Mesothelial cell of epicardium (in vitro differentiated cells): ENCODE measurements around the gene DEPDC5. TPM values are rescaled to one million over a fixed set of nuclear protein-coding genes. Genes with fewer than 3 reads are reported as not detected.

Experiments
- DNase-seq, 2 experiments: peaks; one replicate each; pipeline ENCODE4 v3.0.0; 2021; ENCODE audit warnings: low spot score in 2 of 2; ENCODE audit not compliant: unreplicated experiment in 2 of 2
- H3K27ac Mint-ChIP-seq: 2 replicates; pipeline ENCODE4 v1.8.0; 2021; ENCODE audit warnings: mixed read lengths
- H3K27me3 Mint-ChIP-seq: 2 replicates; pipeline ENCODE4 v1.8.0; 2021; ENCODE audit warnings: low read depth, mixed read lengths
- H3K36me3 Mint-ChIP-seq: 2 replicates; pipeline ENCODE4 v1.8.0; 2021; ENCODE audit warnings: mixed read lengths
- H3K4me1 Mint-ChIP-seq: 2 replicates; pipeline ENCODE4 v1.8.0; 2021; ENCODE audit warnings: mixed read lengths
- H3K4me3 Mint-ChIP-seq: 2 replicates; pipeline ENCODE4 v1.8.0; 2021; ENCODE audit warnings: mild to moderate bottlenecking, moderate library complexity, mixed read lengths
- H3K9me3 Mint-ChIP-seq: 2 replicates; pipeline ENCODE4 v1.8.0; 2021; ENCODE audit warnings: mixed read lengths
- total RNA-seq: library from RNA; stranded (reverse); gene quantifications from 3 replicates; pipeline ENCODE4 v1.2.1, GENCODE V29; 2021
- TF ChIP-seq, protein P1 (sequence below): fragments of 200-600 bp; sonication (generic); IDR thresholded peaks from one replicate; pipeline ENCODE4 v1.5.0; 2021; ENCODE audit warnings: antibody characterized with exemption; ENCODE audit not compliant: unreplicated experiment

Gene DEPDC5
- total RNA-seq, 1 donor from 2014 or later = 38.3 TPM

- TF ChIP-seq, protein P1, sequence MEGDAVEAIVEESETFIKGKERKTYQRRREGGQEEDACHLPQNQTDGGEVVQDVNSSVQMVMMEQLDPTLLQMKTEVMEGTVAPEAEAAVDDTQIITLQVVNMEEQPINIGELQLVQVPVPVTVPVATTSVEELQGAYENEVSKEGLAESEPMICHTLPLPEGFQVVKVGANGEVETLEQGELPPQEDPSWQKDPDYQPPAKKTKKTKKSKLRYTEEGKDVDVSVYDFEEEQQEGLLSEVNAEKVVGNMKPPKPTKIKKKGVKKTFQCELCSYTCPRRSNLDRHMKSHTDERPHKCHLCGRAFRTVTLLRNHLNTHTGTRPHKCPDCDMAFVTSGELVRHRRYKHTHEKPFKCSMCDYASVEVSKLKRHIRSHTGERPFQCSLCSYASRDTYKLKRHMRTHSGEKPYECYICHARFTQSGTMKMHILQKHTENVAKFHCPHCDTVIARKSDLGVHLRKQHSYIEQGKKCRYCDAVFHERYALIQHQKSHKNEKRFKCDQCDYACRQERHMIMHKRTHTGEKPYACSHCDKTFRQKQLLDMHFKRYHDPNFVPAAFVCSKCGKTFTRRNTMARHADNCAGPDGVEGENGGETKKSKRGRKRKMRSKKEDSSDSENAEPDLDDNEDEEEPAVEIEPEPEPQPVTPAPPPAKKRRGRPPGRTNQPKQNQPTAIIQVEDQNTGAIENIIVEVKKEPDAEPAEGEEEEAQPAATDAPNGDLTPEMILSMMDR = no peak
- Mint-ChIP-seq H3K4me3 (no peak overlapping the region), H3K27ac (no peak overlapping the region), H3K9me3 (no peaks in the 10 kb centered on the region), H3K4me1 (peaks cover 27% of the 10 kb centered on the region), H3K36me3 (peaks cover 22% of the 10 kb centered on the region), H3K27me3 (no peaks in the 10 kb centered on the region)
- DNase-seq = no peak
These were observed 138.2 kb downstream of the DEPDC5 start for GRCh38 chr22:31892080-31892433.

- TF ChIP-seq, protein P1 = no peak
These were observed 139.6 kb downstream of the DEPDC5 start for GRCh38 chr22:31893460-31893859.

GRCh38 chr22:31895411-31896123 is 141.7 kb downstream of the DEPDC5 start:
- Mint-ChIP-seq H3K27ac (peak overlapping the region; percentile 87), H3K4me1 (peaks cover 50% of the 10 kb centered on the region), H3K9me3 (no peaks in the 10 kb centered on the region), H3K36me3 (peaks cover 10% of the 10 kb centered on the region), H3K27me3 (no peaks in the 10 kb centered on the region), H3K4me3 (no peak overlapping the region)
- DNase-seq = no peak
- TF ChIP-seq, protein P1 = no peak

More at GRCh38 chr22:31893460-31893859, 139.6 kb downstream of the DEPDC5 start:
- peaks cover 22% of the 10 kb centered on the region for H3K36me3 Mint-ChIP-seq
- H3K9me3 Mint-ChIP-seq = no peaks in the 10 kb centered on the region
- H3K4me1 Mint-ChIP-seq = peaks cover 41% of the 10 kb centered on the region
- no peak for DNase-seq
- H3K27me3 Mint-ChIP-seq = no peaks in the 10 kb centered on the region
- no peak overlapping the region for H3K4me3 Mint-ChIP-seq
- peak overlapping the region; percentile 85 for H3K27ac Mint-ChIP-seq

GRCh38 chr22:31896472-31896871 is 142.7 kb downstream of the DEPDC5 start:
- TF ChIP-seq, protein P1 = no peak
- Mint-ChIP-seq H3K36me3 (peaks cover 6% of the 10 kb centered on the region), H3K27ac (peak overlapping the region; percentile 75), H3K27me3 (no peaks in the 10 kb centered on the region), H3K9me3 (no peaks in the 10 kb centered on the region), H3K4me1 (peaks cover 49% of the 10 kb centered on the region), H3K4me3 (no peak overlapping the region)
- no peak for DNase-seq

DNA sequence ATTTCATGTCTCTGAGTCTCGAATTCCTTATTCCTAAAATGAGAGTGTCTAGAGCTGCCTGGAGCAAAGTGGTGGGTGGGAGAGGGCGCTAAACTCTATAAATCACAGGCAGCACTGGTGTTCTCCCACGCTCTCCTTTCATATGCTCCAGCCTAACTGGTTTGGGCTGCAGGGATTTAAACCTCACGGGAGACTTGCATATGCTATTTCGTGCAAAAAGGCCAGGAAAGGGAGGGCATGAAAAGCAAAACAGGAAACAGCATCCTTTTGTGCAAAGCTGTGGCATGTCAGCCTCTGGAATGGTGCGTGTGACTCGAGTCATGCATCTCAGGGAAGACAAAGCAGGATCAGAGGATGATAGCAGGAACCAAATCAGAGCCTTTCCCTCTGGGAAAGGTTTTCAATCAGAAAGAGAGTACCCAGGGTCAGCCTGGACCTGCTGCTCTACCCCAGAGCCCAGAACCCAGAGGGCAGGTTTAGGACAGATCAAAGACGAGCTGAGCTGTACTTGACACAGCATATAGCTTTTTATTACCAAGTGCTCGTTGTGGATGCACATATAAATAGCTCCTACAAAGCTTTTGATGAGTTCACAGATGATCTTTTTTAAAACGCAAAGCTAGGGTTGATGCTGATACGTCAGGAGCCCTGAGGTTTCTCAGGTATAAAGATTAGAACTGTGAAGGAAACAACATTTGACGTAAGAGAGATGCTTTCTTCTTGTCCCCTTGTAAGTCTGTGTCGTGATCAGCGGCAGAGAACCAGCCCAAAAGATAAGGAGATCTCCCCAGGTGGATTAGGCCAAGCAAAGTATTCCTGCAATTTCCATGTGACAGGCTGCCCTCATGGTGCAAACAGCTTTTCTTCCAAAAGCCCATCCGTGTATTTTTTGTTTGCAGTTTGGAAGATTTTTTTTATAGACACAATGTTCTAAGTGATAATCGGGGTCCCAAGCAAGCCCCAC is 144.3 kb downstream of the DEPDC5 start:
- Mint-ChIP-seq H3K4me3 (no peak overlapping the region), H3K36me3 (peaks cover 11% of the 10 kb centered on the region), H3K4me1 (peaks cover 50% of the 10 kb centered on the region), H3K27me3 (no peaks in the 10 kb centered on the region), H3K27ac (peak overlapping the region; percentile 81), H3K9me3 (no peaks in the 10 kb centered on the region)
- TF ChIP-seq, protein P1 = no peak
- DNase-seq = peak in 1 of 2 experiments; percentile 47
